ENCODE data around the gene CBR1.

The CBR1 gene

DNA sequence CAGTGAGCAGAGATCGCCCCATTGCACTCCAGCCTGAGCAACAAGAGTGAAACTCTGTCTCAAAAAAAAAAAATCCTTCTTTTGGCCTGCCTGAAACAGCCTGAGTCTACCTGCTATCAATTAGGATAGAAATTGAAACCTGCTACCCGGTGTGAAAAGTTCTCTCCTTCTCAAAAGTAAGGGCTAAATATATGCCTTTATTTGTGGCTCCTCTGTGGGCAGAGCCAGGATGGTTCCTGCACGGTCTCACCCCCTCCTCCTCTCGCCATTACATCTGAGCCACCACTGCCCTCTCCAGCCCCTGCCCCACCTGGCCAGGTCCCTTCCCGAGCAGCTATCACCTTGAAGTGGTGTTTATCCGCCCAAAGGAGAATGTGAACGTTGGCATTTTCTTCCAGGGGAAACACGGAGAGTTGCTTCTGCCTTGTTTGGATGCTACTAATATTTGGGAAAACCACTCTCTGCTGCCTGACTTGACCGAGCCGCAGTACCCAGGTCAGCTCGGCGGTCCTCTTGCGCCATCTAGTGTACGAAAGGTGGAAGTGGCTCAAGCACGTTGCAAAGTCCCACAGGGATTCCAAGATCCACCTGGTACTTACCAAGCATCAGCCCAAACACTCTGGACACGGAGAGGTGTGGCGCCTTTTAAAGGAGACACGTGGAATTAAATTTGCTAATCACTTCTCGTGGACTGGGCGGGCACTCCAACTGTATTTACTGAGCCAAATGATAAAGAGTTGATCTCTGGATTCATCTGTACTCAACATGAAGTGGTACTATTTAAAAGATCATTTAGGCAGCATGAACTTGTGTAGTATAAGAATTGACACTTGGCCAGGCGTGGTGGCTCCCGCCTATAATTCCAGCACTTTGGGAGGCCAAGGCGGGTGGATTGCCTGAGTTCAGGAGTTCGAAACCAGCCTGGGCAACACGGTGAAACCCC lies 41.4 kb upstream of the CBR1 start:
- H3K4me3 ChIP-seq (replicated peaks; ENCODE audit: low read depth, low read length), result no peak overlapping the region
- peak; percentile 81 for DNase-seq (ENCODE audit: low read depth)
- TF ChIP-seq, protein P1, sequence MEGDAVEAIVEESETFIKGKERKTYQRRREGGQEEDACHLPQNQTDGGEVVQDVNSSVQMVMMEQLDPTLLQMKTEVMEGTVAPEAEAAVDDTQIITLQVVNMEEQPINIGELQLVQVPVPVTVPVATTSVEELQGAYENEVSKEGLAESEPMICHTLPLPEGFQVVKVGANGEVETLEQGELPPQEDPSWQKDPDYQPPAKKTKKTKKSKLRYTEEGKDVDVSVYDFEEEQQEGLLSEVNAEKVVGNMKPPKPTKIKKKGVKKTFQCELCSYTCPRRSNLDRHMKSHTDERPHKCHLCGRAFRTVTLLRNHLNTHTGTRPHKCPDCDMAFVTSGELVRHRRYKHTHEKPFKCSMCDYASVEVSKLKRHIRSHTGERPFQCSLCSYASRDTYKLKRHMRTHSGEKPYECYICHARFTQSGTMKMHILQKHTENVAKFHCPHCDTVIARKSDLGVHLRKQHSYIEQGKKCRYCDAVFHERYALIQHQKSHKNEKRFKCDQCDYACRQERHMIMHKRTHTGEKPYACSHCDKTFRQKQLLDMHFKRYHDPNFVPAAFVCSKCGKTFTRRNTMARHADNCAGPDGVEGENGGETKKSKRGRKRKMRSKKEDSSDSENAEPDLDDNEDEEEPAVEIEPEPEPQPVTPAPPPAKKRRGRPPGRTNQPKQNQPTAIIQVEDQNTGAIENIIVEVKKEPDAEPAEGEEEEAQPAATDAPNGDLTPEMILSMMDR (IDR thresholded peaks at IDR 0.05; ENCODE audit: low read length, missing control alignments), result peak; percentile 94

DNA sequence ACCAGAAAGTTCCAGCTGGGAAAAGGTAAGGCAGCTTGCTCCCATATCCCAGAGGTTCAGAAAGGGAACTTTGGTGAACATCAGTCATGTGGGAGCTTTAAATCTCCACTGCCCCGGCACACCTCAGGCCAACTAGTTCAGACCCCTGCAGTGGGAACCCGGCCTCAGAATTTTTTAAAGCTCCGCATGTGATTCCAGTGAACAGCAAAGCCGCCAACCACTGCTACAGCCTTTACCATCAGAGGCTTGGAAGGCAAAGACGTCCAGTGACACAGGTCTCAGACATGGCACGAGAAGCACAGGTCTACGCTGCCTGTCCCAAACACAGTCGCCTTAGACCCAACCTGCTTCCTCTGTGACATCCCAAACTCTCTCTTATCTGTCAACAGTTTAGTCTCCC lies 40.5 kb upstream of the CBR1 start:
- H3K4me3 ChIP-seq (replicated peaks; ENCODE audit: low read depth, low read length), result no peak overlapping the region
- TF ChIP-seq, protein P1 (IDR thresholded peaks at IDR 0.05; ENCODE audit: low read length, missing control alignments), result no peak
- DNase-seq (ENCODE audit: low read depth), result no peak

DNA sequence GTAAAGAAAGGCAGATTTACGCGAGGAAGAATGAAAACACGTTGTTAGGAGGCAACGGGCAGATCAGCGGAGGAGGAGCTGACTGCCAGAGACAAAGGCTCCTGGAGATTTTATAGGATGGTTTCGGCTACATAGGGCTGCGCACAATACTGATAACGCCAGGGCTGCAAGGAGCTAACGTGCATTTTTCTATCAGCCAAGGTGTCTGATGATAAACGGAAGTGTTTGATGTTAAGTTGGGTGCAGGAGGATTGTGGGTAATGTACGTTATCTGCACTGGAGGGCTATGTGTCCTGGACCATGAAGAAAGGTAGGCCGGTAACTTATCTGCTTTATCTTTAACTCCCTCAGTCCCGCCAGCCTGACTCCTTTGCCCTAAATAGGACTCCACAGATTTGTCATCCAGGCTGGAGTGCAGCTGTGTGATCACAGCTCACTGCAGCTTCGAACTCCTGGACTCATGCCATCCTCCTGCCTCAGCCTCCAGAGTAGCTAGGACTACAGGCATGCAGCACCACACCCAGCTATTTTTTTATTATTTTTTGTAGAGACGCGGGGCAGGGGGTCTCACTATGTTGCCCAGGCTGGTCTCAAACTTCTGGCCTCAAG lies 39.1 kb upstream of the CBR1 start:
- peak; percentile 22 for DNase-seq (ENCODE audit: low read depth)
- TF ChIP-seq, protein P1 (IDR thresholded peaks at IDR 0.05; ENCODE audit: low read length, missing control alignments), result no peak
- H3K4me3 ChIP-seq (replicated peaks; ENCODE audit: low read depth, low read length), result no peak overlapping the region

DNA sequence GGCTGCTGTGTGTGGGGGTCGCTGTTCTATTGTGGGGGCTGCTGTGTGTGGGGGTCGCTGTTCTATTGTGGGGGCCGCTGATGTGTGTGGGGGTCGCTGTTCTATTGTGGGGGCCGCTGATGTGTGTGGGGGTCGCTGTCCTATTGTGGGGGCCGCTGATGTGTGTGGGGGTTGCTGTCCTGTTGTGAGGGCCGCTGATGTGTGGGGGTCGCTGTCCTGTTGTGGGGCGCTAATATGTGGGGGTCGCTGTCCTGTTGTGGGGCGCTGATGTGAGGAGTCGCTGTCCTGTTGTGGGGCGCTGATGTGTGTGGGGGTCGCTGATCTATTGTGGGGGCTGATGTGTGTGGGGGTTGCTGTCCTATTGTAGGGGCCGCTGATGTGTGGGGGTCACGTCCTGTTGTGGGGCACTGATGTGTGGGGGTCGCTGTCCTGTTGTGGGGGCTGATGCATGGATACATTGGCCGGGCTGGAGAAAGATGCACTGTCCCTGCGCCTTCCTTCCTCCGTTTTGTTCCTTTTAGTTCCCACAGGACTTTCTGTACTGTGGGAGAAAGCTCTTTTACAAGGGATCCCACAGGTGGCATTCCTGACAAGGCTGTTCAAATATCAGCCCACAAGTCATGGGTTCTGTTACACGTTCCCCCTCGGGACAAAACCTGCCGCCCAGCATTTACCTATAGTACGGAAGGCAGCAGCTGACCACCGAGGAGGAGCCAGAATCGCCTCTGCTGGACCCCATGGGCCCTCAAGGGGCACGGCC lies 37.0 kb upstream of the CBR1 start:
- H3K4me3 ChIP-seq (replicated peaks; ENCODE audit: low read depth, low read length), result no peak overlapping the region
- no peak for DNase-seq (ENCODE audit: low read depth)
- TF ChIP-seq, protein P1 (IDR thresholded peaks at IDR 0.05; ENCODE audit: low read length, missing control alignments), result no peak

DNA sequence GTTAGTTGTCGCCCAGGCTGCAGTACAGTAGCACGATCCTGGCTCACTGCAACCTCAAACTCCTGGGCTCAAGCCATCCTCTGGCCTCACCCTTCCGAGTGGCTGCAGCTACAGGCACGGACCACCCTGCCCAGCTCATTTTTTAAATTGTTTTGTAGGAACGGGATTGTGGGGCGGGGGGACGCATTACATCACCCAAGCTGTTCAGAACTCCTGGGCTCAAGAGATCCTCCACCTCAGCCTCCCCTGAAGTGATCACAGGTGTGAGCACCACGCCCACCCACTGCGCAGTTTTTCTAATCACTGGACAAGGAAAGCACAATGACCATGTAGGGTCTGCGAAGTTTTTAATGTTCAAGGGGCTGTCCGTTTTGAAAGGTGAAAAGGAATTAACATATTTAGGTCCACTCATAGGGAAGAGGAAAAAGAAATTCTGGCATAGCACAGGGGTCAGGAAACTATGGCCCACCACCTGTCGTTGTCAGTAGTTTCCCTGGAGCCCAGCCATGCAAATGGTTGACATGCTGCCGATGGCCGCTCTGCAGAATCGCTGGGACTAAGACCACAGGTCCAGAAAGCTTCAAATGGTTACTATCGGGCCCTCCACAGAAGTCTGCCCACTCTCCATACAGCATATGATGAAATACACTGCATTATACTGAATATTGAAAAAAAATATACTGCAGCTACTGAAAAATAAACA lies 35.5 kb upstream of the CBR1 start:
- no peak for DNase-seq (ENCODE audit: low read depth)
- TF ChIP-seq, protein P1 (IDR thresholded peaks at IDR 0.05; ENCODE audit: low read length, missing control alignments), result no peak
- no peak overlapping the region for H3K4me3 ChIP-seq (replicated peaks; ENCODE audit: low read depth, low read length)

DNA sequence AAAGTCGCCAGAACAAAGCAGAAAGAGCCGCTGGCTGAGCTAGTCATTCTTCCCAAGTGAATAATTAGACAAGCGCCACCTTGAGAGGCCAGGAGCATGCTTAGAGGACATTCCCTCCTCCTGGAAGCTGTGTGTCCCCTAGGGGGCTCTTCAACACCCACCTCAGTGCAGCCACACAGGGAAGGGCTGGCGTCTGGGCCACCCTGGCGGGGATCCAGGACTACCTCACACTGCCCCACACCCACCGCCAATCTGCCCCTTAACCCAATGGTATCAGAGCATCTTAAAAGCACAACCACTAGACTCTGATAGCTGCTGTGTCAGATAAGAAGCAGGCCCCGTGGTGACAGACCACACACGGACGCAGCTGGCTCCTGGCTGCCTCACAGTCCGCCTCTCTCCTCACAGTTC lies 34.4 kb upstream of the CBR1 start:
- no peak overlapping the region for H3K4me3 ChIP-seq (replicated peaks; ENCODE audit: low read depth, low read length)
- DNase-seq (ENCODE audit: low read depth), result no peak
- TF ChIP-seq, protein P1 (IDR thresholded peaks at IDR 0.05; ENCODE audit: low read length, missing control alignments), result no peak

All from fibroblast of pulmonary artery (primary cell).